PC-3 (cell line): ENCODE results near the gene GAB2. TPM values are rescaled to one million over a fixed set of nuclear protein-coding genes. Genes with fewer than 3 reads are reported as not detected.

Experiments
- ATAC-seq: fragments of 200-7000 bp; cut with Tn5 transposase; 2 replicates; pipeline ENCODE4 v1.9.1; 2020; ENCODE audit warnings: mild to moderate bottlenecking, moderate library complexity
- BruUV-seq: library from RNA; stranded (reverse); fragments of 400-500 nt; replicated peaks from 2 replicates; lab custom pipeline; 2021; lab: Mats Ljungman, UMichigan
- CTCF ChIA-PET: fragments of 300-600 bp; sonication (Branson Sonifier 250); formaldehyde crosslinking; loops from one replicate; lab custom pipeline; 2022; ENCODE audit warnings: antibody characterized with exemption; lab: Charles Lee
- POLR2A ChIA-PET: fragments of 300-600 bp; sonication (Branson Sonifier 250); formaldehyde crosslinking; loops from one replicate; lab custom pipeline; 2022; ENCODE audit warnings: antibody characterized with exemption; ENCODE audit not compliant: unreplicated experiment; lab: Charles Lee
- DNase-seq: peaks from one replicate; pipeline ENCODE4 v3.0.0-alpha.2; 2015
- H2AFZ ChIP-seq: fragments of 300-600 bp; sonication (generic); 2 replicates; pipeline ENCODE4 v1.6.0; 2016; ENCODE audit warnings: antibody characterized with exemption, low read length
- H3F3A ChIP-seq: fragments of 300-600 bp; sonication (generic); one replicate; pipeline ENCODE4 v1.6.0; 2017; ENCODE audit warnings: antibody characterized with exemption, low read length, control low read depth, mild to moderate bottlenecking; ENCODE audit not compliant: unreplicated experiment
- H3K27ac ChIP-seq: fragments of 300-600 bp; sonication (generic); 2 replicates; pipeline ENCODE4 v1.5.1; 2016; ENCODE audit warnings: mild to moderate bottlenecking, low read length
- H3K27me3 ChIP-seq: fragments of 300-600 bp; sonication (generic); 2 replicates; pipeline ENCODE4 v1.6.1; 2016; ENCODE audit warnings: low read length, mixed read lengths
- H3K36me3 ChIP-seq: fragments of 300-600 bp; sonication (generic); 2 replicates; pipeline ENCODE4 v1.6.1; 2016; ENCODE audit warnings: low read depth, mixed run types, low read length, mixed read lengths
- H3K4me1 ChIP-seq: fragments of 300-600 bp; sonication (generic); 2 replicates; pipeline ENCODE4 v1.5.1; 2016; ENCODE audit warnings: low read length; ENCODE audit not compliant: insufficient read depth
- H3K4me2 ChIP-seq: fragments of 300-600 bp; sonication (generic); 2 replicates; pipeline ENCODE4 v1.6.0; 2016; ENCODE audit warnings: low read length
- H3K4me3 ChIP-seq: fragments of 300-600 bp; sonication (generic); 2 replicates; pipeline ENCODE4 v1.5.1; 2016; ENCODE audit warnings: mild to moderate bottlenecking, low read length, mixed read lengths
- H3K79me2 ChIP-seq: fragments of 300-600 bp; sonication (generic); 2 replicates; pipeline ENCODE4 v1.6.1; 2017; ENCODE audit warnings: low read length, mixed read lengths
- H3K9ac ChIP-seq: fragments of 300-600 bp; sonication (generic); 2 replicates; pipeline ENCODE4 v1.6.0; 2016; ENCODE audit warnings: mild to moderate bottlenecking, low read length
- H3K9me2 ChIP-seq: fragments of 300-600 bp; sonication (generic); replicated peaks from 2 replicates; pipeline ENCODE4 v1.6.1; 2016; ENCODE audit warnings: mixed run types, low read length, mixed read lengths
- H3K9me3 ChIP-seq: fragments of 300-600 bp; sonication (generic); 2 replicates; pipeline ENCODE4 v1.6.1; 2016; ENCODE audit warnings: low read length, mixed read lengths
- H4K20me1 ChIP-seq: fragments of 300-600 bp; sonication (generic); 2 replicates; pipeline ENCODE4 v1.6.1; 2016; ENCODE audit warnings: low read length, mixed read lengths
- EZH2 ChIP-seq: fragments of 300-600 bp; sonication (generic); IDR thresholded peaks from one replicate; pipeline ENCODE4 v1.6.1; 2017; ENCODE audit warnings: antibody characterized with exemption, mild to moderate bottlenecking, low read length; ENCODE audit not compliant: unreplicated experiment
- EZH2phosphoT487 ChIP-seq: fragments of 300-600 bp; sonication (generic); IDR thresholded peaks from 2 replicates; pipeline ENCODE4 v1.6.1; 2018; ENCODE audit warnings: mild to moderate bottlenecking, antibody characterized with exemption, low read length, borderline replicate concordance
- intact Hi-C: fragments of 100-400 bp; cut with micrococcal nuclease; formaldehyde crosslinking; loops from 2 replicates; pipeline ENCODE4 v1.9.0; 2023
- total RNA-seq: library from RNA; depleted of rRNA; stranded (reverse); fragments of >200 nt; gene quantifications from 2 replicates; pipeline ENCODE4 v1.2.3, GENCODE V29; 2014
- TF ChIP-seq, protein P1 (sequence below): fragments of 300-600 bp; sonication (generic); conservative IDR thresholded peaks from 2 replicates; pipeline ENCODE4 v1.5.1; 2017; ENCODE audit warnings: antibody characterized with exemption, low read depth, mild to moderate bottlenecking, low read length

GAB2 gene
- total RNA-seq, 1 experiment from 2014 or later, result 7.1 TPM

DNA sequence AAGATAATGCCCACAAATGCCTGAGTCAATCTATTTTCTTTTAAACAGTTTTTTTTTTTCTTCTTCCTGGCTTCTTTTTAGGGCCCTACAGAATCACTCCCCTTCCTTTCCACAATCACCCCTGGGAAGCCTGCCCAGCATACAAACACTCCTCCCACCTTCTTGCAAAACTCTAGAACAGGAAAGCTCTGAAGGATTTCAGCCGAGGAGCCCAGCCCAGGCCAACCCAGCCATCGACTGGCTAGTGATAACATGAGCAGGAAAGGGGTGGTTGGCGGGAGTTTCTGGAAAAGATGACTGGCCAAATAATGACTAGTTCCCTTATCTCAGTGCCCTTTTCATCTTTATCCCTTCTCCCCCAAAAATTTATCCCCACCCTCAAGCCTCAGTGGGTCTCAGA lies 160.7 kb downstream of the GAB2 start:
- no peak overlapping the region for H3K4me3 ChIP-seq
- ATAC-seq (peak; percentile 42), DNase-seq (no peak)
- H3K9ac ChIP-seq, result no peak overlapping the region
- H3K27me3 ChIP-seq, result no peaks in the 10 kb centered on the region
- H3K27ac ChIP-seq, result no peak overlapping the region
- TF ChIP-seq EZH2phosphoT487 (no peak), EZH2 (no peak)
- TF ChIP-seq, protein P1, sequence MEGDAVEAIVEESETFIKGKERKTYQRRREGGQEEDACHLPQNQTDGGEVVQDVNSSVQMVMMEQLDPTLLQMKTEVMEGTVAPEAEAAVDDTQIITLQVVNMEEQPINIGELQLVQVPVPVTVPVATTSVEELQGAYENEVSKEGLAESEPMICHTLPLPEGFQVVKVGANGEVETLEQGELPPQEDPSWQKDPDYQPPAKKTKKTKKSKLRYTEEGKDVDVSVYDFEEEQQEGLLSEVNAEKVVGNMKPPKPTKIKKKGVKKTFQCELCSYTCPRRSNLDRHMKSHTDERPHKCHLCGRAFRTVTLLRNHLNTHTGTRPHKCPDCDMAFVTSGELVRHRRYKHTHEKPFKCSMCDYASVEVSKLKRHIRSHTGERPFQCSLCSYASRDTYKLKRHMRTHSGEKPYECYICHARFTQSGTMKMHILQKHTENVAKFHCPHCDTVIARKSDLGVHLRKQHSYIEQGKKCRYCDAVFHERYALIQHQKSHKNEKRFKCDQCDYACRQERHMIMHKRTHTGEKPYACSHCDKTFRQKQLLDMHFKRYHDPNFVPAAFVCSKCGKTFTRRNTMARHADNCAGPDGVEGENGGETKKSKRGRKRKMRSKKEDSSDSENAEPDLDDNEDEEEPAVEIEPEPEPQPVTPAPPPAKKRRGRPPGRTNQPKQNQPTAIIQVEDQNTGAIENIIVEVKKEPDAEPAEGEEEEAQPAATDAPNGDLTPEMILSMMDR, result no peak
- BruUV-seq, result no TSS peak
- no peaks in the 10 kb centered on the region for H4K20me1 ChIP-seq
- POLR2A ChIA-PET, result no interaction called here
- H3K9me3 ChIP-seq, result no peaks in the 10 kb centered on the region
- H3K4me1 ChIP-seq, result peaks cover 9% of the 10 kb centered on the region; the same call in 1 of the 2 replicates
- CTCF ChIA-PET, result interaction anchor here (0.7 kb wide), 1 partner anchor 108 kb away, joined by 3 read pairs; no protein-coding TSS in a partner anchor
- H3K4me2 ChIP-seq, result no peak overlapping the region
- no peaks in the 10 kb centered on the region for H3K79me2 ChIP-seq
- H3K9me2 ChIP-seq, result no peaks in the 10 kb centered on the region
- H2AFZ ChIP-seq, result no peak overlapping the region
- H3F3A ChIP-seq, result no peaks in the 10 kb centered on the region
- intact Hi-C loops, result no loop called here
- no peaks in the 10 kb centered on the region for H3K36me3 ChIP-seq

DNA sequence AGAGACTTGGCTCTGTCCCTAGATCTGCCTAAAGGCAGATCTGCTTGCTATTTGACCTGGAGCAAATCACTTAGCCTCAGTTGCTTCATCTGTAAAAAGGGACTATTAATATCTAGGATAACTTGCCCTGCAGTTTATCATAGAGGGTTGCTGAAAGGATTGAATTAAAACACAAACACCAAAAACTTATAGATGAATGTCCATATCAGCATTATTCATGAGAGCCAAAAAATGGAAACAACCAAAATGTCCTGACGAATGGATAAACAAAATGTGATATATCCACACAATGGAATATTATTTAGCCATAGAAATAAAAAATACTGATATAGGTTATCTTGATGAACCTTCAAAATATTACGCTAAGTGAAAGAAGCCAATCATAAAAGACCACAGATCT lies 161.7 kb downstream of the GAB2 start:
- Histone ChIP-seq H3K4me3 (no peak overlapping the region), H2AFZ (no peak overlapping the region), H3K27ac (no peak overlapping the region), H3K79me2 (no peaks in the 10 kb centered on the region), H3K9me2 (no peaks in the 10 kb centered on the region), H3K4me1 (peaks cover 9% of the 10 kb centered on the region; the same call in 1 of the 2 replicates), H3K27me3 (no peaks in the 10 kb centered on the region), H3K4me2 (no peak overlapping the region), H4K20me1 (no peaks in the 10 kb centered on the region), H3K9ac (no peak overlapping the region), H3K9me3 (no peaks in the 10 kb centered on the region), H3F3A (no peaks in the 10 kb centered on the region), H3K36me3 (no peaks in the 10 kb centered on the region)
- ATAC-seq (no peak), DNase-seq (no peak)
- TF ChIP-seq EZH2phosphoT487 (no peak), EZH2 (no peak)
- TF ChIP-seq, protein P1, result no peak
- CTCF ChIA-PET, result no interaction called here
- intact Hi-C loops, result no loop called here
- no TSS peak for BruUV-seq
- POLR2A ChIA-PET, result no interaction called here

DNA sequence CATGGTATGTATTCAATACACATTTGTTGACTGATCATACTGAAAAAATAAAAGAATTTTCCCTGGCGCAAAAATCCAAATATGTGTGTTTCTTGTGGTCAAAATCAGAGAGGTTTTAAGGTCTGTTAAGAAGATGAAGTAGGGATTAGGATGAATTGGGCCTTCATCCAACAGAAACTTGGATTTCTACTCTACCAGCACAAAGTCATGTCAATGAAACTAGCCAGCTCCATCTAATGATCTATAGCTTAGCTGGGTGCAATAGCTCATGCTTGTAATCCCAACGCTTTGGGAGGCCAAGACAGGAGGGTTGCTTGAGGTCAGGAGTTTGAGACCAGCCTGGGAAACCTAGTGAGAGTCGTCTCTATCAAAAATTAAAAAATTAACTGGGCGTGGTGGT lies 163.4 kb downstream of the GAB2 start:
- POLR2A ChIA-PET, result no interaction called here

More for the DNA sequence above, 163.4 kb downstream of the GAB2 start:
- TF ChIP-seq EZH2phosphoT487, result no peak
- TF ChIP-seq, protein P1, result no peak
- no peak for TF ChIP-seq EZH2
- no peak for ATAC-seq
- no peaks in the 10 kb centered on the region for H3K9me2 ChIP-seq
- no peak overlapping the region for H2AFZ ChIP-seq
- H3K79me2 ChIP-seq, result no peaks in the 10 kb centered on the region
- no peaks in the 10 kb centered on the region for H3K27me3 ChIP-seq
- peaks cover 9% of the 10 kb centered on the region; the same call in 1 of the 2 replicates for H3K4me1 ChIP-seq
- no peak for DNase-seq
- no peak overlapping the region for H3K4me3 ChIP-seq
- no TSS peak for BruUV-seq
- peak overlapping the region; percentile 6; the same call in 1 of the 2 replicates for H3K4me2 ChIP-seq
- CTCF ChIA-PET, result no interaction called here
- H3K36me3 ChIP-seq, result no peaks in the 10 kb centered on the region
- intact Hi-C loops, result no loop called here
- no peak overlapping the region for H3K27ac ChIP-seq
- H3F3A ChIP-seq, result no peaks in the 10 kb centered on the region
- no peaks in the 10 kb centered on the region for H4K20me1 ChIP-seq
- no peak overlapping the region for H3K9ac ChIP-seq
- H3K9me3 ChIP-seq, result no peaks in the 10 kb centered on the region
